Pons (tissue), 1 donor: Measurements from ENCODE around the gene C1orf167.

Experiments used
- DNase-seq: peaks from one replicate; pipeline ENCODE4 v3.0.0-alpha.2; 2016; ENCODE audit warnings: low spot score

The C1orf167 gene, protein sequence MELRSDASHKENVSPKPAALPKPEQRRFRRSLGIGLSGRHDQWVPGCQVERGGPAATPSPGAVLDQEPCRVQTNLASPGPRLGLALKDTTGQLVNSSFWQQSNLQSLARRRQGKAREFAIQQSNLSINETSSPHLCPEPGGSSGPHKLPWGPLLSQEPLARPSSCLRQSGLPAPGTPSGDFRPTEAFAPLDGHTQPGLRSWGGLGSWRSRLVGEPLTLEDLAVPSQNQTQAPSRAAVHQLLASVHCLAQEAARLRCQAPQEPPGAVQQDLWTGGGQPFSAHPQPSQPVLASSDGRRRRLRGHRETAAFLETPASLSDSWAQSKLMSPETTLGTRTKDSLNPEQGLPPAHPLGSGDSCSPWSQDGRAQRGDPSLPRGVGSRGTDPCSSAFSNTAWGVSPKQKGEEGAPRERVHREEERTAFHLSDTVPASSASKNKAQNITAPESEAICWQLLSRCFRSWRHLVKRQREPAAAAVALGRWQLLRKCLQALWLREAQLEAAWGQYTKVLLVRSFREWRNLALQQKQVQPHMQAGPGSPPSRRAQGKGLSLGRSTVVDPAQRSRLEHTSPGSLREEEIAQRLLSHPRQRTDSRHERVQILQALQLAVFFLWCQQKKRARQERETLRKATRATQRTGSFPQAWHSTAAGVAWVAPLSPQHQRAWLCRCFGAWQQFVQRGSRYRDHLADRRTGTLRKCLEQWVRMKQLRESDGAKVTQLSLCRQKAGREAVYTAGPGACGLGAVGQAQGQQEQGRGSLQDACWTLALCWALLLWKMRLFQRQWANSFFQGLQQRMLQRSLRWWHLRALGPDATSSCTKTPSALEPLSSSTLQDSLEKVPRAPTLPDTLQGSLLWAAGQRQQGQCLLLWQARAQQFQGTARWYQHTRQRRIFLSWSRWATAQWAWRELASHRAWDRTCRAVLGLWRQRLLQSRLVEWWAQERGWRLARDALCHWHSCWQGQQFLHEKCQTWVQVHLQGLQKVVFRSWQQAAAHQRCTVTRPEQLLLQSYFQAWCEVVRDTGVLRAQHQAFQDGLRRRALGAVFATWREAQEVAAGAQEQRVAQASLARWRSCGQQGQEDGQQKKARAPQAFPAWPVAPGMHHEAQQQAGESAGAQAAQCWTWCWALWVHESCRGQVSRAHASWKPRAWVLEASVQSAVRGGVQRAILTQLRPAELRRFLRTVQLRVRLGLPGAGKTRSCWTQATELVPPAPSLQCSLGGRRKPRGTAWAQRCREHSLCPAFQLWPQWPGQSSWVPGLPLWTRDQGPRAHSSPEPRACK (N-terminal part only)

DNA sequence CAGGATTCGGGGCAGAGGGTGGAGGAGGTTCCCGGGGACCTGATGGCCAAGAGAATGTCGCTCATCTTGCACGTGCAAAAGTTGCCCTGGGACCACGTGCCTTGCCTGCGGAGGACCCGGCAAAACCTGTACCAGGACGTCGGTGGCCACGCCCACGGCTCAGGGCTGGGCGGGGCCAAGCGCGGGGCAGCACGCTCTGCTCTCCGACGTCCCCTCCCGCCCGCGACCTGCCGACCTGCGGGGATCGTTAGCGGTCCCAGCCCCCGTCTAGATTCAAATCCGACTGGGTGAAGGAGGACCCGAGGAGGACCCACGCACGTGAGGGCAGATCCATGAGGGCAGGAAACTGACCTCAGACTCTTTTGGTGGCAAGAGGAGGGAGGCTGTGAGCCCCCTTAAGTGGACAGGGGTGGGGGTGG is at the start of gene C1orf167:
TSS of gene C1orf167 (plus strand) at position 206 of the 419 bp plus-strand sequence. CDS start 2,208 bp downstream, outside the sequence.
- DNase-seq: no peak

DNA sequence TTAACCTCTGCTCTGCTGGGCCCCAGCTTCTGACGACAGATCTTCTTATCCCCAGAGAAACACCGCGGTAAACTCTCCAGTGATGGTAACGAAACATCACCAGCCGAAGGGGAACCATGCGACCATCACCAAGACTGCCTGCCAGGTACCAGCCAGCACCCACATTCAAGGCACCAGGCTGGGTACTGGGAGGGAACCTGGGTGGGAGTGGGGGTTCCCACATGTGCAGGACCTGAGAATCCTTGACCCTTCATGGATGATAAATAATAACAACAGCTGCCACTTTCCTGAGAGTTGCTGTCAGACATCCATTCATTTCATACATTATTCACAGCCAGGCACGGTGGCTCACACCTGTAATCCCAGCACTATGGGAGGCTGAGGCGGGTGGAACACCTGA is 49.7 kb upstream of the C1orf167 start:
- DNase-seq: no peak

DNA sequence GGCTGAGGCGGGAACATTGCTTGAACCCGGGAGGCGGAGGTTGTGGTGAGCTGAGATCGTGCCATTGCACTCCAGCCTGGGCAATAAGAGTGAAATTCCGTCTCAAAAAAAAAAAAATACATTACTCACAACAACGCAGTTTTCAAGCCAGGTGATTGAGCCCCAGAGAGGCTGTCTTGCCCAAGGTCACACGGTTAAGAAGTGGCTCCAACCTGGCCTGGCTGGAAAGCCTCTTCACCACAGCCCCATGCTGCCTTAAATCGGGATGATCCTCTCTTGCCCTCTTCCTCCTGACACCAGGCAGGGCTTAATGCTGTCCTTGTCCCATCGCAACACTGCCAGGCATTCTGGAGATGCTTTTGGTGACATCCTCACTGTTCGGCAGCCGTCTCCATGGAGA is 48.9 kb upstream of the C1orf167 start:
- no peak for DNase-seq

DNA sequence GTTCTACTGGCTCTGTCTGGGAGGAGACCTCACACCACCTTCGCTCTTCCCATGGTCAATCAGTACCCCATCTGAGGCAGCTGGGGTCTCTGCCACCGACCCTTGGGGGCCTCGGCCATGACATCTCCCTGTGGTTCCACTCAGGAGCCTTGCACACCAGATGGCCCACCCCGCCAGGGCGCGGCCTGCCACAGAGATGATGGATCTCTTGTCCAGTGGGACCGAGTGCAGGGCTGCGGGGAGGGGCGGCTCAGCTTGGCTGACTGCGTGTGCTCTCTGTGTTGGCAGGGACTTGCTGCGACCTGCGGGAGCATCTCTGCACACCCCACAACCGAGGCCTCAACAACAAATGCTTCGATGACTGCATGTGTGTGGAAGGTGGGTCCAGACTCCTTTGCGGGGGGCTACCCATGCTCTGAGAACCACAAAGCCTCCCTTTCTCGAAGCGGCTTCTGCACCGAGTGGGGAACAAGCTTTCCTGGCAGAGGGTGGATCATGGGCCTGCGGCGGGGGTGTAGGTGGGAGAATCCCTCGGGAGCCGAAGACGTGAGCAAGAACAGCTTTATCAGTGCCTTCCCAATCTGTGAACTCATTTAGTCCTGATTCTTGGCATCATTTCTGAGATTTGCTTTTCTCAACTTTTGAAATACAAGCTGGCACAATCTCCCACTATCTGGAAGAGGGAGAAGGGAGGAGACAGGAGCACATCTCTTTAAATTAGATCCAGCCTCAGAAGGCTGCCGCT is 47.0 kb upstream of the C1orf167 start:
- DNase-seq: no peak

DNA sequence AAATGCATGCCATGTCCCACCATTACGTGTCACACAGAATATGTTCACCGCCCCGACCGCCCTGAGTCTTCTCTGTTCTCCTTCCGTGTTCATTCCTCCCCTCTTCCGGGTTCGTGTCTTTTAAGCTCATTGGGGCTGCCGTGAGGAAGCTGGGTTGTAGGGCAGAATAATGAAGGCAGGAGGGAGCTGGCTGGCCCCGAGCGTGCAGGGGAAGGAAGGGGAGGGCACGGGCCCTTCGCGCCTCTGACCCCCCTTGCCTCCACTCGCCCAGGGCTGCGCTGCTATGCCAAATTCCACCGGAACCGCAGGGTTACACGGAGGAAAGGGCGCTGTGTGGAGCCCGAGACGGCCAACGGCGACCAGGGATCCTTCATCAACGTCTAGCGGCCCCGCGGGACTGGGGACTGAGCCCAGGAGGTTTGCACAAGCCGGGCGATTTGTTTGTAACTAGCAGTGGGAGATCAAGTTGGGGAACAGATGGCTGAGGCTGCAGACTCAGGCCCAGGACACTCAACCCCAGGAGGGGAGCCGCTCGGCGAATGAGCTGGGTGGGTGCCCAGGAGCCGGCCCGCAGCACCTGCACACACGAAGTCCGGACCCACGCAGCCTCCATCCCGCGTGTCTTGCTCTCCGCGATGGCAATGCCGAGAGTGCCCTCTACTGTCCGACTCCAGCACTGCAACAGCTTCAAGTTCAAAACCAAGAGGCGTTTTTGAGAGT is 42.5 kb upstream of the C1orf167 start:
- DNase-seq: peak; percentile 79

DNA sequence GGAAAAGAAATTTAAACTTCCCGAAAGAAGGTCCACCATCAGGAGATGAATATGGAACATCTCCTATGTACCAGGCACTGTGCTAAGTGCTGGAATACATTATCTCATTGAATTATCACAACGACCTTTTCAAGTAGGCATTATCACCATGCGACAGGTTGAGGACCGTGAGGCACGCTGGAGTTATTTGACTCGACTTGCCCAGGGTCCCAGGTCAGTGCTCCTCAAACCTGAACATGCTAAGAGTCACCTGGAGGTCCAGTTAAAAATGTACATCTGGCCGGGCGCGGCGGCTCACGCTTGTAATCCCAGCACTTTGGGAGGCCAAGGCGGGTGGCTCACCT is 42.0 kb upstream of the C1orf167 start:
- no peak for DNase-seq

DNA sequence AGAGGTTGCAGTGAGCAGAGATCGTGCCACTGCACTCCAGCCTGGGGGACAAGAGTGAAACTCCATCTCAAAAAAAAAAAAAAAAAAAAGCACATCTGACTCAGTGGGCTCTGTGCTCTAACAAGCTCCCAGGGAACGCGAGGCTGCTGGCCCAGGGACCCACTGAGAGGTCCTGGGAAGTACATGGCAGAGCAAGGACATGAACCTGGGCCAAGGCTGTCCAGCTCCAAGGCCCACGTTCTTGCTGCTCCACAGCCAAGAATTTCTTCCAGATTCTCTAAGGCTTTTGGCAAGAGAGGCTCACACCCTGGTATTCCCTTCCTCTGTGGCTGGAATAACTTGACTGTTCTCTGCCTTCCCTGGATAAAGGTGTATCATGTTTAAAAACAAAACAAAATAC is 41.5 kb upstream of the C1orf167 start:
- DNase-seq: peak; percentile 37

DNA sequence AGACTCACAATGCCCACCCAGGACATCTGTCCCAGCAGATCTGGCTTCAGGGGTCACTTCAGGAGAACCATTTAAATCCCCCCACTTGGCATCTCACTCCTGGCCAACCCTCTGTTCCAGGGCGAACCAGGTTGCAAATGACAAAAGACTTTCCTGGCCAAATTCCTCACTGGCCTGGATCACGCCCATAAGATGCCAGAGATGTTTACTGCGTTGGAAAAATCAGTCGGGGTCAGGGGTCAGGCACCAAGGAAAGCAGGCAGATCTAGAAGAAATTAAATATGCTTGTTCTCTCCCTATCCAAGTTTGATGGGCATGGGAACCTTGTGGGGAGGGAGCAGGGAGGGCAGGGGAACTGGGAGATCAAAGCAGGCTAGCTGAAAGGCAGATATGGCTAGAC is 40.7 kb upstream of the C1orf167 start:
- DNase-seq: no peak

DNA sequence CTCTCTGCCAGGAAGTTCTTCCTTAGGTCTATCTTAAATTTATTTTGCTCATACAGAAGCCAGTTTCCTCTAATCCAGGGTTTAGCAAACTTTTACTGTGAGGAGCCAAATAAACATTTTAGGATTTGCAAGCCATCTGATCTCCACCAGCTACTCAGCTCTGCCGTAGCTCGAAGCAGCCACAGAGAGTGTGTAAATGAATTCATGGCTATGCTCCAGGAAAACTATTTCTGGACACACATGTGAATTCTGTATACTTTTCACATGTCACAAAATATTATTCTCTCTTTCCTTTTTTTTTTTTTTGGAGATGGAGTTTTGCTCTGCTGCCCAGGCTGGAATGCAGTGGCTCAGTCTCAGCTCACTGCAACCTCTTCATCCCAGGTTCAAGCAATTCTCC is 39.5 kb upstream of the C1orf167 start:
- no peak for DNase-seq

DNA sequence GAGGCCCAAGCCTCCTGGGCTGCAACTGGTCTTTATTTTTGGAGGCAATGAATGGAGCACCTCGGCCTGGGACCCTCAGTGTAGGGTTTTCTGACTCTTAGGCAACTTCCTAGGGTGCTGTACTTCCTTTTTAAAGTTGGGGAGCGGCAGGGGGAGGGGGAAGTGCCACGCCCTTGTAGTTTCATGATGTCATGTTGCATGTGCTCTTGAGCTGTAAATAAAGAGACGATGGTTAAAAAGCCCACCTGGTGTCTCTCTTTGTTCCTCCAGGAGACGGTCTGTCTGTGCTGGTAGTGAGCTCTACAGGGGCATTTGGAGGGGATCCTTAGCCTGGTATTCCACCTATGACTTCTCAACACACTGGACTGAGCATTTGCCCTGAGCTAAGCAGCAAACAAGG is 36.4 kb upstream of the C1orf167 start:
- no peak for DNase-seq

DNA sequence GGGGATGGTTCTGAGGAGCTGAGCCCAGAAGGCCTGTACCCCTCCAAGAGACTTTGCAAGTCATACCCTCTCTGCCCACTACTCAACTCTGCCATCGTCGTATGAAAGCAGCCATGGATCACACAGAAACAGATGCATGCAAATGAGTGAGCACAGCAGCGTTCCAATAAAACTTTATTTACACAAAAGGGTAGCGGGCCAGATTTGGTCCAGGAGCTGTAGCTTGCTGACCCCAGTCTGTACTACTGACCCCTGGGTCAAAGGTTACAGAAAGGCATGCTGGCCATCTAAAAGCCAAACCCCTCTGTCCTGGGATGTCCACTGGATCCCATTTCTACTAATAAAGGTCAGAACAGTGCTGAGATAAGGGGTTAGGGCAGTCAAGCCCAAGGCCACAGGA is 34.9 kb upstream of the C1orf167 start:
- DNase-seq: no peak

DNA sequence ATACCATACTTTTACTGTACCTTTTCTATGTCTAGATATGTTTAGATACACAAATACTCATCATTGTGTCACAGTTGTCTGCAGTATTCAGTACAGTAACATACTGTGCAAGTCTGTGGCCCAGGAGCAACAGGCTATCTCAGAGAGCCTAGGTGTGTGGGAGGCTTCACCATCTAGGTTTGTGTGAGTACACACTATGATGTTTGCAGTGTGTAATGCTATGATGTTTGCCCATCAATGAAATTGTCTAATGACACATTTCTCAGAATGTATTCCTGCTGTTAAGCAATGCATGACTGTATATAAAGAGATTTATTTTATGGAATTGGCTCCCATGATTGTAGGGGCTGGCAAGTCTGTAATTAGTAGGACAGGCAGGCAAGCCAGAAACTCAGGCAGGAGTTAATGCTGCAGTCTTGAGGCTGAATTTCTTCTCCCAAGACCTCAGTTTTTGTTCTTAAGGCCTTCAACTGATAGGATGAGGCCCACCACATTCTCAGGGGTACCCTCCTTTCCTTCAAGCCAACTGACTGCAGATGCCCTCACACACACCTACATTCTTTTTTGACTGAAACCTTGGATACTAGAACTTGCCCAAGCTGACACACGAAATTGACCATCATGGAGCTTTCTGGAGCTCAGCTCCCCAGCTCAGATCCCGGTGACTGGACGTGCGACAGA is 33.7 kb upstream of the C1orf167 start:
- no peak for DNase-seq

DNA sequence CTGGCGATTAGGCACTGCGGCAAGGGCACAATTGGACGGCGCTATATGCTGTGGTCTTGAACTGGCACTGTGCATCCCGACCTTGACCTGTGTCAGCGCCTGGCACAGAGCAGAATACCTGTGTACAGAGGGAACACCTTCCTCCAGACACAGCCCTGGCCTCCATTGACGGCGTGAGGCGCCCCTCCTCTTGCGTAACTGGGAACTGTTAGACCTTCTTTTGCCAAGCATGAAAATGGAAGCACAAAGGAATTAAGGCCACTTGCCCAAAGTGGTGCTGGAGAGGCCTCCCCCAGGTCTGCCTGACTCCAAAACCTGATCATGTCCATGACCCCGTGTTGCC is 32.9 kb upstream of the C1orf167 start:
- no peak for DNase-seq

DNA sequence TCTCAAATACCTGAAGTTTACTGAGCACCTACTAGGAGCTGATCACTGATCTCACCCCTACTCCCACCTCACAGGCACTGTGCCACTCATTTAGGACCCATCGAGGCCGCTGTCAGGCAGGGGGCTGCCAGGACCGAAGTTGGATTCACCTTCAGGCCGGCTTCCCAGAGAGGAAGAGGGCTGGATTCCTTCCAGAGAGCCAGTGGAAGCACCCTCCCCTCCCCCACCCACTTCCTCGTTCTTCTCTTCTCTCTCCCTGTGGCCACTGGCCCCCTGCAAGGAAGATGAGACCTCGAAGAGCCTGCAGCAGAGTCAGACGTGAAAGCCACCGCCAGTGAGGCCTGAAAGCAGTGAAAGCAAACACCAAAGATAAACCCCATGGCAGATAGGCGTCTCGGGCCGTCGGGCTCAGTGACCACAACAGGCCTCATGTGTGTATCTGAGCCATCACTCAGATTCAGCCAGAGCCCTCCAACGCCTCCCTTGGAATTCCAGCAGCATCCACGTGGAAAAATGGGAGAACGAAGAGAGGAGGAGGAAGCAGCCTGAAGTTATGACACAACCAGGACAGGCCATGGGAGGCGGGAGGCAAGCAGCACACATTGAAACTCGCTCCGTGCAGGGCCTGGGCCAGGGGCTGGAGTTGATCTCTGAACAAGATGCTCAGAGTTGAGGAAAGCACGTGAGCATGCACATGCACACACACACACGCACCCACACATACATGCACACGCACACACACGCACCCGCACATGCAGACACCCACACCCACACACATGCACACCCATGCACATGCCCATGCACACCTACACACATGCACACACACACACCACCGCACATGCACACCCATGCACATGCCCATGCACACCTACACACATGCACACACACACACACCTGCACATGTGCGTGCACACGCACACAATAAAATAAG is 32.2 kb upstream of the C1orf167 start:
- peak; percentile 19 for DNase-seq

DNA sequence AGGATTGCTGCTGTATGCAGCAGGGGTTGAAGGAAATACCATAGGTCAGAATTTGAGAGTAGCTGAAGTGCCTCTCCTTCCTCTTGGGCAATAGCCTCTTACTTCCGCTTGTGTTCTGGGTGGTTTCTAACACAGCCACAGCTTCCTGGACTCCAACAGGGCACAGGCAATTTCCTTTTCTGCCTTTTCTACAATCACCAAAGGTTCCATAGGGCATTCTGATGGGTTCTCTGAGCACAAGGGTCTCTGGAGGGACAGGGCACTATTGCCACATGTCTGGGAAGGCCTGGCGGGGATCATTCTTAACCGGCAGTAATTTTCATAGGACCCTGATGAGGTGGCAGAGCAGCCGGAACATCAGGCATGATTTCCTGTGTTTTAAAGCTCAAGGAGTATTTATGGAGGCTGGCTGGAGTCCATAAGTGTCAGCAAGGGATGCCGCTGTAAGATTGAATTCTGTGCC is 31.5 kb upstream of the C1orf167 start:
- DNase-seq: peak; percentile 77

DNA sequence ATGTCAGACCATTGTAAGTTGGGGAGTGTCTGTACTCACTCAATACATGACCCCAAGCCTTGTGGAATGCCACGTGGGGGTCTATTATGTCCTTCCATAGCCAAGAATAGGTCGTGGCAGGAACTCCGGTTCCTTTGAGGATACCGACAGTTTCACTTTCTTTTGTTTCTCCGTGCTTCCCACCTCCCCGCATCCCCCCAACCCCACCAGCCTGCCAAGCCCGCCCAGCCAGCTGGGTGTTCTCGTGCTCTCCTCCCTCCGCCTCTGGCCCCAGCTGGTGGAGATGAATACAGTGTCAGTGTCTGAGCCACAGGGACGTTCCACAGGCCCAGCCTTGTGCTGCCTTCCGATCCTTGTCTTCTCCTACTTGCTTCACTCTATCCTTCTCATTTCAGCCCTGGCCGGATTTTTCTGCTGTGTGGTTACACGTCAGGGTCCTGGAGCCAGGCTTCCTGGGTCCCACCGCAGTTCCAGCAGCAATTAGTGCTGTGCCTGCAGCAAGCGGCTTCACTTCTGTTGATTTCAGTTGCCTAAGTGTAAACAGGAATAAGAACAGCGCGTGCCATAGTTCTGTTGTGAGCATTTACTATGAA is 30.2 kb upstream of the C1orf167 start:
- peak; percentile 95 for DNase-seq

DNA sequence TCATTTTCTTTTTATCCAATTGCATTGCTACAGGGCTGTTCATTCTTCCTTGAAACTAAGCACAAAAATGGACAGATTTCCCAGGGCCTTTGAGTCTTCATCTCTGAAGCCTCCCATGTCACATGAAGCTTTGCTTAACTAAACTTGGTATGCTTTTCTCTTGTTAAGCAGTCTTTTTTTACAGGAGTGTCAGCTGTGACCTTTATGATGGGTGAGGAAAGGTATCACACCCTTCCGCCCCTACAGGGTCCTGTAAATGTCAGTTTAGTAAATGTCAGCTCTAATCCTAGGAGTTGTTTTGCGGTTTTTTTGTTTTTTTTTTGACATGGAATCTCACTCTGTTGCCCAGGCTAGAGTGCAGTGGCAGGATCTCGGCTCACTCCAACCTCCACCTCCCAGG is 28.7 kb upstream of the C1orf167 start:
- DNase-seq: no peak

DNA sequence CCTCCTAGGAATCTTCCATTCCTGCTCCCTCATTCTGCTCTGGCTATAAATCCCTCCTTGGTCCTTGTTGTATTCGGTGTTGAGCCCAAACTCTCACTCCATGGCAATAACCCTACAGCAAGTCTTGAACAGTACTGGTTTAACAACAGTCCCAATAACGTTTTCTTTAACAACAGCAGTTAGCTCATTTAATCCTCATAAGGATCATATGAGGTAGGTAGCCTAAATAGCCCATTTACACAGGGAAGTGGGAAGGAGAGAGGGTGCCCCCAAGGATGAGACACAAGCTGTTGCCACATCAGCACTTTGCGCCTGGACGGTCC is 26.5 kb upstream of the C1orf167 start:
- DNase-seq: peak; percentile 43
